Endothelial cell of umbilical vein (primary cell): ENCODE measurements around the gene GRXCR2. TPM values are rescaled to one million over a fixed set of nuclear protein-coding genes. Genes with fewer than 3 reads are reported as not detected.
A peak's percentile ranks its signal among the peaks of the same experiment; 100 is the strongest.

ENCODE experiments used
- BruUV-seq: library from RNA; stranded (reverse); fragments of 400-500 nt; replicated peaks from 2 replicates; lab custom pipeline; 2021; lab: Mats Ljungman, UMichigan
- CTCF ChIA-PET: fragments of 300-600, 350-600 bp; sonication (Branson Sonifier 250); formaldehyde crosslinking; loops from one replicate; lab custom pipeline; 2021; ENCODE audit warnings: antibody characterized with exemption, inconsistent platforms; lab: Charles Lee
- POLR2A ChIA-PET: fragments of 300-600, 350-600 bp; sonication (Branson Sonifier 250); formaldehyde crosslinking; loops from one replicate; lab custom pipeline; 2021; ENCODE audit warnings: antibody characterized with exemption, inconsistent platforms; lab: Charles Lee
- DNase-seq: peaks from one replicate; pipeline ENCODE4 v3.0.0-alpha.2; 2011; ENCODE audit warnings: low read depth, low spot score
- FAIRE-seq: peaks from 2 replicates; lab custom pipeline; 2011; peaks lifted over from hg19 to GRCh38; lab: Jason Lieb, UNC
- H2AFZ ChIP-seq: 2 replicates; pipeline ENCODE4 v1.6.0; 2012; ENCODE audit warnings: low read depth, low read length, control low read depth, inconsistent platforms
- H3K27ac ChIP-seq: 2 replicates; pipeline ENCODE4 v1.5.1; 2011; ENCODE audit warnings: low read depth, mild to moderate bottlenecking, control low read depth, low read length, moderate library complexity; ENCODE audit not compliant: insufficient read depth
- H3K27me3 ChIP-seq, 2 experiments: 2 replicates each; pipeline versions ENCODE4 v1.6.0 to v1.6.1; 2011; ENCODE audit warnings: low read length in 2 of 2, mixed read lengths in 1 of 2; ENCODE audit not compliant: control insufficient read depth in 2 of 2, insufficient read depth in 2 of 2
- H3K36me3 ChIP-seq, 2 experiments: 2 replicates in 1 of 2; 3 replicates in 1 of 2; pipeline ENCODE4 v1.5.1; 2011; ENCODE audit warnings: low read length in 2 of 2, mild to moderate bottlenecking in 1 of 2, moderate library complexity in 1 of 2; ENCODE audit not compliant: control insufficient read depth in 2 of 2, insufficient read depth in 2 of 2; ENCODE audit errors: extremely low read depth in 1 of 2
- H3K4me1 ChIP-seq: 3 replicates; pipeline ENCODE4 v1.5.1; 2011; ENCODE audit warnings: mild to moderate bottlenecking, low read length; ENCODE audit not compliant: control insufficient read depth, insufficient read depth; ENCODE audit errors: extremely low read depth
- H3K4me2 ChIP-seq: 2 replicates; pipeline ENCODE4 v1.6.1; 2011; ENCODE audit warnings: low read length, control low read depth, mixed read lengths; ENCODE audit not compliant: insufficient read depth
- H3K4me3 ChIP-seq, 3 experiments: fragments of 200-600 bp in 1 of 3; sonication (generic), shearing (Covaris generic) in 1 of 3; replicated peaks in 1 of 3; 2 replicates each; pipeline ENCODE4 v1.5.1; 2011 to 2016; ENCODE audit warnings: control low read depth in 3 of 3, low read length in 3 of 3, mild to moderate bottlenecking in 2 of 3, inconsistent platforms in 1 of 3, low read depth in 1 of 3, moderate library complexity in 1 of 3; ENCODE audit not compliant: insufficient read depth in 1 of 3
- H3K79me2 ChIP-seq: 2 replicates; pipeline ENCODE4 v1.6.0; 2012; ENCODE audit warnings: low read length, inconsistent platforms; ENCODE audit not compliant: control insufficient read depth, insufficient read depth
- H3K9ac ChIP-seq: replicated peaks from 2 replicates; pipeline ENCODE3; 2011; ENCODE audit warnings: low read length, control low read depth; ENCODE audit not compliant: insufficient read depth; ENCODE audit errors: extremely low read depth
- H3K9me1 ChIP-seq: replicated peaks from 3 replicates; pipeline ENCODE4 v1.6.0; 2011; ENCODE audit warnings: mild to moderate bottlenecking, low read length; ENCODE audit not compliant: control insufficient read depth, insufficient read depth; ENCODE audit errors: extremely low read depth
- H3K9me3 ChIP-seq: replicated peaks from 2 replicates; pipeline ENCODE4 v1.5.1; 2012; ENCODE audit warnings: low read length, inconsistent platforms; ENCODE audit not compliant: control insufficient read depth, insufficient read depth
- H4K20me1 ChIP-seq: replicated peaks from 2 replicates; pipeline ENCODE3; 2011; ENCODE audit warnings: mild to moderate bottlenecking, low read length; ENCODE audit not compliant: control insufficient read depth, insufficient read depth; ENCODE audit errors: extremely low read depth
- EZH2 ChIP-seq: IDR thresholded peaks from 2 replicates; pipeline ENCODE4 v1.6.1; 2012; ENCODE audit warnings: borderline replicate concordance, low read depth, mild to moderate bottlenecking, moderate library complexity, low read length, inconsistent platforms; ENCODE audit not compliant: severe bottlenecking
- FOS ChIP-seq: IDR thresholded peaks from 2 replicates; pipeline ENCODE4 v1.6.1; 2011; ENCODE audit warnings: mild to moderate bottlenecking, low read length, moderate library complexity, borderline replicate concordance; ENCODE audit not compliant: insufficient read depth
- GATA2 ChIP-seq: IDR thresholded peaks from 2 replicates; pipeline ENCODE4 v1.7.0; 2011; ENCODE audit warnings: low read depth, mild to moderate bottlenecking, moderate library complexity, mixed read lengths, low read length; ENCODE audit not compliant: insufficient read length, insufficient read depth
- JUN ChIP-seq: IDR thresholded peaks from 2 replicates; pipeline ENCODE4 v1.6.1; 2011; ENCODE audit warnings: borderline replicate concordance, low read depth; ENCODE audit not compliant: insufficient read length, insufficient read depth
- MYC ChIP-seq: IDR thresholded peaks from one replicate; pipeline ENCODE4 v1.6.1; 2011; ENCODE audit warnings: mild to moderate bottlenecking, low read depth, low read length
- POLR2A ChIP-seq: IDR thresholded peaks from 2 replicates; pipeline ENCODE4 v1.6.1; 2012; ENCODE audit warnings: low read depth, mild to moderate bottlenecking, control low read depth, low read length
- POLR2AphosphoS5 ChIP-seq: IDR thresholded peaks from 2 replicates; pipeline ENCODE4 v1.6.1; 2012; ENCODE audit warnings: low read depth, mild to moderate bottlenecking, control low read depth, low read length, moderate library complexity; ENCODE audit not compliant: insufficient read depth
- dilution Hi-C: fragments of 300-500 bp; cut with MboI; formaldehyde crosslinking; loops from one replicate; pipeline ENCODE4 v1.15.0; 2019; ENCODE audit warnings: low sequenced_read_pairs; ENCODE audit not compliant: extremely low pct_ligation_motif_present
- intact Hi-C: fragments of 100-400 bp; cut with micrococcal nuclease; formaldehyde crosslinking; loops from one replicate; pipeline ENCODE4 v1.10.0; 2022
- polyA plus RNA-seq, 4 experiments: library from polyadenylated mRNA; depleted of rRNA in 3 of 4; stranded (reverse) in 3 of 4; unstranded in 1 of 4; fragments of >200 nt; gene quantifications; 2 replicates each; pipeline versions ENCODE4 v1.2.1 to v1.2.3, GENCODE V29; 2011 to 2012; ENCODE audit warnings: missing spikeins in 1 of 4
- total RNA-seq: library from RNA; stranded (reverse); gene quantifications from 2 replicates; pipeline ENCODE4 v1.2.3, GENCODE V29; 2021
- TF ChIP-seq, protein P1 (sequence below), 2 donors: IDR thresholded peaks; 1 replicate in 1 of 2; 2 replicates in 1 of 2; pipeline ENCODE4 v1.5.1; 2011; ENCODE audit warnings: low read length in 2 of 2, mild to moderate bottlenecking in 2 of 2, moderate library complexity in 2 of 2, control low read depth in 1 of 2, inconsistent platforms in 1 of 2, low read depth in 1 of 2; ENCODE audit not compliant: insufficient read depth in 1 of 2; ENCODE audit errors: extremely low read depth in 1 of 2
- TF ChIP-seq, protein P2 (sequence below): IDR thresholded peaks from 2 replicates; pipeline ENCODE4 v1.6.1; 2011; ENCODE audit not compliant: insufficient read depth, insufficient read length

Gene GRXCR2
- total and polyA plus RNA-seq, 2 donors (not counting 3 experiments of a cell fraction or from before 2014, with no cell fraction given) = not detected

GRCh38 chr5:145829708-145830361 lies 43.0 kb downstream of the GRXCR2 start:
- DNase-seq = peak; percentile 79
- FAIRE-seq = peak; percentile 72
- Histone ChIP-seq H4K20me1 (no peaks in the 10 kb centered on the region), H3K79me2 (peaks cover 21% of the 10 kb centered on the region), H2AFZ (no peak overlapping the region), H3K9me1 (no peaks in the 10 kb centered on the region), H3K4me1 (peaks cover 31% of the 10 kb centered on the region), H3K27me3 (no peaks in the 10 kb centered on the region), H3K4me2 (peak overlapping the region; percentile 72), H3K9ac (no peak overlapping the region), H3K4me3 (no peak overlapping the region), H3K9me3 (no peaks in the 10 kb centered on the region), H3K36me3 (no peaks in the 10 kb centered on the region), H3K27ac (no peak overlapping the region)
- dilution Hi-C loops (no loop called here), intact Hi-C loops (loop anchor here (1.0 to 10.0 kb wide), 5 partner anchors 219 to 597 kb away; no protein-coding TSS in a partner anchor)
- TF ChIP-seq GATA2 (no peak), MYC (no peak), EZH2 (no peak), JUN (no peak), POLR2A (no peak), POLR2AphosphoS5 (no peak), FOS (no peak)
- TF ChIP-seq, protein P1, sequence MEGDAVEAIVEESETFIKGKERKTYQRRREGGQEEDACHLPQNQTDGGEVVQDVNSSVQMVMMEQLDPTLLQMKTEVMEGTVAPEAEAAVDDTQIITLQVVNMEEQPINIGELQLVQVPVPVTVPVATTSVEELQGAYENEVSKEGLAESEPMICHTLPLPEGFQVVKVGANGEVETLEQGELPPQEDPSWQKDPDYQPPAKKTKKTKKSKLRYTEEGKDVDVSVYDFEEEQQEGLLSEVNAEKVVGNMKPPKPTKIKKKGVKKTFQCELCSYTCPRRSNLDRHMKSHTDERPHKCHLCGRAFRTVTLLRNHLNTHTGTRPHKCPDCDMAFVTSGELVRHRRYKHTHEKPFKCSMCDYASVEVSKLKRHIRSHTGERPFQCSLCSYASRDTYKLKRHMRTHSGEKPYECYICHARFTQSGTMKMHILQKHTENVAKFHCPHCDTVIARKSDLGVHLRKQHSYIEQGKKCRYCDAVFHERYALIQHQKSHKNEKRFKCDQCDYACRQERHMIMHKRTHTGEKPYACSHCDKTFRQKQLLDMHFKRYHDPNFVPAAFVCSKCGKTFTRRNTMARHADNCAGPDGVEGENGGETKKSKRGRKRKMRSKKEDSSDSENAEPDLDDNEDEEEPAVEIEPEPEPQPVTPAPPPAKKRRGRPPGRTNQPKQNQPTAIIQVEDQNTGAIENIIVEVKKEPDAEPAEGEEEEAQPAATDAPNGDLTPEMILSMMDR (IDR thresholded peaks at IDR 0.05; ENCODE audit: extremely low read depth in 1 of 2, insufficient read depth in 1 of 2, low read depth in 1 of 2, low read length in 2 of 2) = no peak
- TF ChIP-seq, protein P2, sequence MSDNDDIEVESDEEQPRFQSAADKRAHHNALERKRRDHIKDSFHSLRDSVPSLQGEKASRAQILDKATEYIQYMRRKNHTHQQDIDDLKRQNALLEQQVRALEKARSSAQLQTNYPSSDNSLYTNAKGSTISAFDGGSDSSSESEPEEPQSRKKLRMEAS = no peak
- ChIA-PET POLR2A (no interaction called here), CTCF (interaction anchor here (0.7 to 6.7 kb wide), 23 partner anchors 9 to 1626 kb away, joined by 3 to 97 read pairs (median 4); no protein-coding TSS in a partner anchor)
- BruUV-seq = no TSS peak
